A549 (cell line): ENCODE measurements around the gene CHRM5. TPM values are rescaled to one million over a fixed set of nuclear protein-coding genes. Genes with fewer than 3 reads are reported as not detected.

Source experiments
- ATAC-seq, 2 experiments: fragments of 200-7000 bp in 1 of 2; fragments of >200 bp in 1 of 2; cut with Nextera tagmentation in 1 of 2; cut with Tn5 transposase in 1 of 2; 3 replicates each; pipeline versions ENCODE4 v1.8.0 to v1.9.1; 2018 to 2020; ENCODE audit warnings: mild to moderate bottlenecking in 1 of 2, moderate library complexity in 1 of 2
- CTCF ChIA-PET: fragments of 300-600 bp; sonication (Branson Sonifier 250); formaldehyde crosslinking; extraction: SDS; loops from one replicate; lab custom pipeline; 2021; ENCODE audit warnings: antibody characterized with exemption, inconsistent platforms; lab: Yijun Ruan, JAX
- POLR2A ChIA-PET: fragments of 350-600 bp; formaldehyde crosslinking; extraction: SDS; loops from one replicate; lab custom pipeline; 2021; ENCODE audit warnings: antibody characterized with exemption, inconsistent platforms; lab: Yijun Ruan, JAX
- DNase-seq, 2 experiments: peaks; one replicate each; pipeline versions ENCODE4 v3.0.0 to v3.0.0-alpha.2; 2011 to 2016; ENCODE audit warnings: low read depth in 1 of 2, low spot score in 1 of 2
- FAIRE-seq: peaks from 2 replicates; lab custom pipeline; 2011; peaks lifted over from hg19 to GRCh38; lab: Jason Lieb, UNC
- H3K27ac ChIP-seq, 2 experiments: fragments of >200 bp; sonication (Bioruptor Twin); formaldehyde crosslinking; 3 replicates each; pipeline ENCODE4 v1.5.1; 2016 to 2017
- H3K4me1 ChIP-seq: fragments of >200 bp; sonication (Bioruptor Twin); formaldehyde crosslinking; 3 replicates; pipeline ENCODE4 v1.6.1; 2016
- H3K4me2 ChIP-seq: fragments of >200 bp; sonication (Bioruptor Twin); formaldehyde crosslinking; 3 replicates; pipeline ENCODE4 v1.6.1; 2016
- H3K4me3 ChIP-seq: fragments of >200 bp; sonication (Bioruptor Twin); formaldehyde crosslinking; 3 replicates; pipeline ENCODE4 v1.5.1; 2016
- H3K9me3 ChIP-seq: fragments of >200 bp; sonication (Bioruptor Twin); formaldehyde crosslinking; 3 replicates; pipeline ENCODE4 v1.6.1; 2016
- BHLHE40 ChIP-seq: IDR thresholded peaks from 2 replicates; pipeline ENCODE4 v1.6.1; 2012; ENCODE audit warnings: low read depth, low read length, inconsistent platforms
- CHD2 ChIP-seq: fragments of 150-350 bp; IDR thresholded peaks from 2 replicates; pipeline ENCODE4 v1.6.1; 2014; ENCODE audit warnings: low read length; ENCODE audit not compliant: partially characterized antibody
- FOSL2 ChIP-seq, 2 experiments: fragments of 450-650 bp in 1 of 2; fragments of >200 bp in 1 of 2; sonication (Bioruptor Twin) in 1 of 2; formaldehyde crosslinking; IDR thresholded peaks; 2 replicates each; pipeline versions ENCODE4 v1.5.0 to v1.6.1; 2016 to 2020; ENCODE audit warnings: mild to moderate bottlenecking in 1 of 2, moderate library complexity in 1 of 2
- FOXS1 ChIP-seq: fragments of 250-450 bp; sonication (Bioruptor Pico); IDR thresholded peaks from 2 replicates; pipeline ENCODE4 v1.5.0; 2020; ENCODE audit warnings: mild to moderate bottlenecking, moderate library complexity
- GATA3 ChIP-seq: IDR thresholded peaks from 2 replicates; pipeline ENCODE4 v1.6.1; 2012; ENCODE audit warnings: borderline replicate concordance
- JUN ChIP-seq, 2 experiments: fragments of >200 bp; sonication (Bioruptor Twin); formaldehyde crosslinking; IDR thresholded peaks; 2 replicates in 1 of 2; 3 replicates in 1 of 2; pipeline ENCODE4 v1.6.1; 2016 to 2017
- KDM5A ChIP-seq: fragments of 200-600 bp; sonication (generic); IDR thresholded peaks from 2 replicates; pipeline ENCODE4 v1.6.1; 2016; ENCODE audit warnings: antibody characterized with exemption, mild to moderate bottlenecking
- MAZ ChIP-seq: fragments of 150-350 bp; IDR thresholded peaks from 2 replicates; pipeline ENCODE4 v1.6.1; 2014; ENCODE audit warnings: antibody characterized with exemption, low read depth, low read length, borderline replicate concordance
- MYC ChIP-seq: IDR thresholded peaks from 2 replicates; pipeline ENCODE4 v1.6.1; 2012; ENCODE audit warnings: mild to moderate bottlenecking, inconsistent platforms, low read length, improper control_type of control experiment, borderline replicate concordance
- NPAS2 ChIP-seq: fragments of 250-450 bp; sonication (Bioruptor Pico); IDR thresholded peaks from 2 replicates; pipeline ENCODE4 v1.8.0; 2022; ENCODE audit warnings: mild to moderate bottlenecking, moderate library complexity, borderline replicate concordance
- PHF8 ChIP-seq: fragments of 200-600 bp; sonication (generic); IDR thresholded peaks from 2 replicates; pipeline ENCODE4 v1.6.1; 2016; ENCODE audit warnings: low read depth, mild to moderate bottlenecking, antibody characterized with exemption, moderate library complexity, borderline replicate concordance
- POLR2A ChIP-seq: IDR thresholded peaks from 2 replicates; pipeline ENCODE4 v1.6.1; 2012; ENCODE audit warnings: mild to moderate bottlenecking, low read length
- RAD21 ChIP-seq, 2 experiments: fragments of >200 bp in 1 of 2; sonication (Bioruptor Twin) in 1 of 2; formaldehyde crosslinking in 1 of 2; IDR thresholded peaks in 1 of 2; conservative IDR thresholded peaks in 1 of 2; 2 replicates in 1 of 2; 3 replicates in 1 of 2; pipeline ENCODE4 v1.6.1; 2012 to 2018; ENCODE audit warnings: inconsistent platforms in 1 of 2
- TFCP2L1 ChIP-seq: fragments of 250-450 bp; sonication (Bioruptor Pico); IDR thresholded peaks from 2 replicates; pipeline ENCODE4 v1.5.0; 2021; ENCODE audit warnings: mild to moderate bottlenecking
- WGBS: methylation state at CpG from one replicate; pipeline ENCODE4 v1.1.6; 2017; ENCODE audit errors: missing lambda C conversion rate; 5-methylcytosine and 5-hydroxymethylcytosine counted together
- polyA plus RNA-seq, 4 experiments: library from polyadenylated mRNA; depleted of rRNA in 3 of 4; stranded (reverse); fragments of >200 nt; fragmentation: RNase III in 1 of 4; extraction: RNeasy Plus Mini Kit Qiagen cat#74134 plus additional on column Dnase treatment in 1 of 4; gene quantifications; 2 replicates in 3 of 4; 3 replicates in 1 of 4; pipeline ENCODE4 v1.2.3, GENCODE V29; 2011 to 2017
- TF ChIP-seq, protein P1 (sequence below): IDR thresholded peaks from 2 replicates; pipeline ENCODE4 v1.6.1; 2012
- TF ChIP-seq, protein P2 (sequence below): fragments of >200 bp; sonication (Bioruptor Twin); formaldehyde crosslinking; IDR thresholded peaks from 3 replicates; pipeline ENCODE4 v1.6.1; 2016
- TF ChIP-seq, protein P3 (sequence below): fragments of 450-650 bp; IDR thresholded peaks from 2 replicates; pipeline ENCODE4 v1.6.1; 2014; ENCODE audit warnings: antibody characterized with exemption
- TF ChIP-seq, protein P4 (sequence below): fragments of >200 bp; sonication (Bioruptor Twin); formaldehyde crosslinking; IDR thresholded peaks from 2 replicates; pipeline ENCODE4 v1.6.1; 2016
- TF ChIP-seq, protein P5 (sequence below): IDR thresholded peaks from 2 replicates; pipeline ENCODE4 v1.6.1; 2012
- TF ChIP-seq, protein P6 (sequence below): fragments of 150-350 bp; IDR thresholded peaks from 2 replicates; pipeline ENCODE4 v1.6.1; 2014; ENCODE audit warnings: low read depth, mild to moderate bottlenecking, low read length

The CHRM5 gene
- polyA plus RNA-seq, 2 of the 4 experiments (the other 2 are of a cell fraction), result not detected

DNA sequence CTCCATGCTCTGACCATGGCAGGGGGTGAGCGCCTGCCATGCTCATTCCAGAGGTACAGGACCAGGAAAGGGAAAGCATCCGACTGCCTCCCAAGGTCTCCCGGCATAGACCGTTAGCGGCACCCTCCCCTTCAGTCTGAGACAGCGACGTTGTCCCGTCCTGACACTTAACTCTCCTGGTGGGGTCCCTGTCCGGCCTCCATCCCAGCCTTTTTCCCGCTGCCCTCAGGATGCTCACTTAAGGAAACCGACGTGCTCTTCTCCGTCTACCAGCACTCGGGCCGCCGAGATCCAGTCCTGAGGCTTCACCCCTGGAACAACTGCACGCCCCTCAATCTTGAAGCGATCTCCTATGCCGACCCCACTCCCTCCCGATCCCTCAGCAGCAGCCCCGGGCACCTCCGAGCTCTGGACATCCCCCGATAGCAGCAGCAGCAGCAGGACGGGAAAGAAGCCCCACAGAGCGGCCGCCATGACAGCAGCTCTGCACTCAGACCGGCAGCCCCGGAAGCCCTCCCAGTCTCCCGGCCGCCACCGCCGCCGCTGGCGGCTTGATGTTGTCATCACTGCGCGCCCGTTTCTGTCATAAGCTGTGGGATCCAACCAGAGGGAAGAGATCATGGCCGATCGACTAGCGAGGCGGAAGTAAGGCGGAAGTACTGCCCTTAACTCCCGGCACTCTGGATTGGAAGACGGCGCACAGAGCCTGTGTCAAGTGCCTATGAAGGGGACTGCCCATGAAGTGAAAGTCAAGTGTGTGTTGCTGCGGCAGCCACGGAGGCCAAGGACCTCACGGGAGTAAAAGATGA, 133.3 kb downstream of the CHRM5 start, which contains the start of the genes EMC7 and PGBD4:
Gene EMC7 (minus strand): TSS at position 497 of the 809 bp plus-strand sequence. CDS start 23 bp downstream, at position 474.
Gene PGBD4 (plus strand): TSS at position 718 of the 809 bp plus-strand sequence. CDS start 449 bp downstream, outside the sequence.
- POLR2A ChIA-PET, result interaction anchor here (0.6 to 1.6 kb wide), 14 partner anchors 8 to 510 kb away, joined by 3 to 17 read pairs (median 4); partner anchors contain the start of genes EMC4, KATNBL1 and LPCAT4
- peak within 1 kb of the TSS; percentile 68 for H3K4me3 ChIP-seq
- peak; percentile 99 for FAIRE-seq

DNA sequence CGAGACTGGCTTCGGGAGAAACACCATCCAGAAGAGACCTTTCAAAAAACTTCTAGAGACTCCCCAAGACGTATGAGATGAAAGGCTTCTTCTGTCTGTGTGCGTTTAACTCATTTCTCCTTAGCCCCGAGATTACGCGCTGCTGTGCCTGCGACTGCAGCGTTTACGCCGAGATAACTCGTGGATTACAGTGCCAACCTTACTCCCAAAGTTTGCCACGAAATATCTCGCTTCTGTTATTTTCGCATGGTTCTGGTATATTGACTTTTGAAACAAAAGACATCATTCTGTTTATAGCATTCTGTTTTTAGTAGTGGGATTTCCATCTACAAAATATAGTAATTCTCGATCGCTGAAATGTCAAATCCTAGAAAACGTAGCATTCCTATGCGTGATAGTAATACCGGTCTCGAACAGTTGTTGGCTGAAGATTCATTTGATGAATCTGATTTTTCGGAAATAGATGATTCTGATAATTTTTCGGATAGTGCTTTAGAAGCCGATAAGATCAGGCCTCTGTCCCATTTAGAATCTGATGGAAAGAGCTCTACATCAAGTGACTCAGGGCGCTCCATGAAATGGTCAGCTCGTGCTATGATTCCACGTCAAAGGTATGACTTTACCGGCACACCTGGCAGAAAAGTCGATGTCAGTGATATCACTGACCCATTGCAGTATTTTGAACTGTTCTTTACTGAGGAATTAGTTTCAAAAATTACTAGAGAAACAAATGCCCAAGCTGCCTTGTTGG, 134.1 kb downstream of the CHRM5 start:
- Histone ChIP-seq H3K27ac (peak overlapping the region; percentile 85 to 89), H3K4me2 (peak overlapping the region; percentile 90), H3K9me3 (no peaks in the 10 kb centered on the region), H3K4me1 (peaks cover 22% of the 10 kb centered on the region), H3K4me3 (peak overlapping the region; percentile 68)
- no peak for FAIRE-seq
- TF ChIP-seq, protein P1, sequence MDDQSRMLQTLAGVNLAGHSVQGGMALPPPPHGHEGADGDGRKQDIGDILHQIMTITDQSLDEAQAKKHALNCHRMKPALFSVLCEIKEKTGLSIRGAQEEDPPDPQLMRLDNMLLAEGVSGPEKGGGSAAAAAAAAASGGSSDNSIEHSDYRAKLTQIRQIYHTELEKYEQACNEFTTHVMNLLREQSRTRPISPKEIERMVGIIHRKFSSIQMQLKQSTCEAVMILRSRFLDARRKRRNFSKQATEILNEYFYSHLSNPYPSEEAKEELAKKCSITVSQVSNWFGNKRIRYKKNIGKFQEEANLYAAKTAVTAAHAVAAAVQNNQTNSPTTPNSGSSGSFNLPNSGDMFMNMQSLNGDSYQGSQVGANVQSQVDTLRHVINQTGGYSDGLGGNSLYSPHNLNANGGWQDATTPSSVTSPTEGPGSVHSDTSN, result no peak
- TF ChIP-seq, protein P2, sequence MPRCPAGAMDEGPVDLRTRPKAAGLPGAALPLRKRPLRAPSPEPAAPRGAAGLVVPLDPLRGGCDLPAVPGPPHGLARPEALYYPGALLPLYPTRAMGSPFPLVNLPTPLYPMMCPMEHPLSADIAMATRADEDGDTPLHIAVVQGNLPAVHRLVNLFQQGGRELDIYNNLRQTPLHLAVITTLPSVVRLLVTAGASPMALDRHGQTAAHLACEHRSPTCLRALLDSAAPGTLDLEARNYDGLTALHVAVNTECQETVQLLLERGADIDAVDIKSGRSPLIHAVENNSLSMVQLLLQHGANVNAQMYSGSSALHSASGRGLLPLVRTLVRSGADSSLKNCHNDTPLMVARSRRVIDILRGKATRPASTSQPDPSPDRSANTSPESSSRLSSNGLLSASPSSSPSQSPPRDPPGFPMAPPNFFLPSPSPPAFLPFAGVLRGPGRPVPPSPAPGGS, result no peak
- TF ChIP-seq, protein P3, sequence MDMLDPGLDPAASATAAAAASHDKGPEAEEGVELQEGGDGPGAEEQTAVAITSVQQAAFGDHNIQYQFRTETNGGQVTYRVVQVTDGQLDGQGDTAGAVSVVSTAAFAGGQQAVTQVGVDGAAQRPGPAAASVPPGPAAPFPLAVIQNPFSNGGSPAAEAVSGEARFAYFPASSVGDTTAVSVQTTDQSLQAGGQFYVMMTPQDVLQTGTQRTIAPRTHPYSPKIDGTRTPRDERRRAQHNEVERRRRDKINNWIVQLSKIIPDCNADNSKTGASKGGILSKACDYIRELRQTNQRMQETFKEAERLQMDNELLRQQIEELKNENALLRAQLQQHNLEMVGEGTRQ, result no peak
- TF ChIP-seq, protein P4, sequence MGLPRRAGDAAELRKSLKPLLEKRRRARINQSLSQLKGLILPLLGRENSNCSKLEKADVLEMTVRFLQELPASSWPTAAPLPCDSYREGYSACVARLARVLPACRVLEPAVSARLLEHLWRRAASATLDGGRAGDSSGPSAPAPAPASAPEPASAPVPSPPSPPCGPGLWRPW, result no peak
- TF ChIP-seq FOSL2 (IDR thresholded peaks at IDR 0.05) (no peak), FOSL2 (CRISPR knock-in tag; IDR thresholded peaks at IDR 0.05) (no peak), FOXS1 (CRISPR knock-in tag) (no peak), NPAS2 (CRISPR knock-in tag) (no peak), JUN (IDR thresholded peaks at IDR 0.05) (0 out of 5 replicates have a peak, but pooled peaks of 1 of the 2 experiments have one; percentile 8)
- ChIA-PET POLR2A (interaction anchor here (0.7 to 1.6 kb wide), 12 partner anchors 8 to 413 kb away, joined by 3 to 17 read pairs (median 4); partner anchors contain the start of genes EMC4, KATNBL1 and LPCAT4), CTCF (interaction anchor here (0.7 to 4.7 kb wide), 7 partner anchors 8 to 241 kb away, joined by 3 to 23 read pairs (median 3); partner anchors contain the start of gene KATNBL1)
- DNase-seq, result no peak
- ATAC-seq, result no peak; a peak in 1 of 6 replicates
- WGBS, result 31% methylated on average over 29 of the region's 29 CpGs

More for the DNA sequence above, 133.3 kb downstream of the CHRM5 start, which contains the start of the genes EMC7 and PGBD4:
- peak; percentile 97 to 100 for DNase-seq
- H3K27ac ChIP-seq, result peak within 1 kb of the TSS; percentile 85 to 89
- peak; percentile 99 to 100 for ATAC-seq
- H3K9me3 ChIP-seq, result no peaks in the 10 kb centered on the region
- WGBS, result under 1% methylated on average over 40 of the region's 48 CpGs
- TF ChIP-seq, protein P2, result no peak; the same call in none of the 3 replicates
- TF ChIP-seq RAD21 (conservative IDR thresholded peaks at IDR 0.05 in 1 of 2, IDR thresholded peaks at IDR 0.05 in 1 of 2) (no peak), GATA3 (peak; percentile 23; the same call in 1 of the 2 replicates), MYC (peak; percentile 91), JUN (IDR thresholded peaks at IDR 0.05) (peak; percentile 87 to 96), KDM5A (peak; percentile 88), POLR2A (peak; percentile 86), PHF8 (peak; percentile 83), BHLHE40 (no peak), MAZ (no peak), FOSL2 (IDR thresholded peaks at IDR 0.05) (no peak), FOSL2 (CRISPR knock-in tag; IDR thresholded peaks at IDR 0.05) (0 out of 2 replicates have a peak, but pooled peaks have one; percentile 12), TFCP2L1 (no peak), CHD2 (no peak)
- TF ChIP-seq, protein P3, result 0 out of 2 replicates have a peak, but pooled peaks have one; percentile 19
- TF ChIP-seq, protein P5, sequence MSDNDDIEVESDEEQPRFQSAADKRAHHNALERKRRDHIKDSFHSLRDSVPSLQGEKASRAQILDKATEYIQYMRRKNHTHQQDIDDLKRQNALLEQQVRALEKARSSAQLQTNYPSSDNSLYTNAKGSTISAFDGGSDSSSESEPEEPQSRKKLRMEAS, result peak; percentile 96
- TF ChIP-seq, protein P6, sequence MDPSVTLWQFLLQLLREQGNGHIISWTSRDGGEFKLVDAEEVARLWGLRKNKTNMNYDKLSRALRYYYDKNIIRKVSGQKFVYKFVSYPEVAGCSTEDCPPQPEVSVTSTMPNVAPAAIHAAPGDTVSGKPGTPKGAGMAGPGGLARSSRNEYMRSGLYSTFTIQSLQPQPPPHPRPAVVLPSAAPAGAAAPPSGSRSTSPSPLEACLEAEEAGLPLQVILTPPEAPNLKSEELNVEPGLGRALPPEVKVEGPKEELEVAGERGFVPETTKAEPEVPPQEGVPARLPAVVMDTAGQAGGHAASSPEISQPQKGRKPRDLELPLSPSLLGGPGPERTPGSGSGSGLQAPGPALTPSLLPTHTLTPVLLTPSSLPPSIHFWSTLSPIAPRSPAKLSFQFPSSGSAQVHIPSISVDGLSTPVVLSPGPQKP, result peak; percentile 65; the same call in 1 of the 2 replicates
- H3K4me1 ChIP-seq, result peaks cover 22% of the 10 kb centered on the region
- H3K4me2 ChIP-seq, result peak within 1 kb of the TSS; percentile 90
- CTCF ChIA-PET, result interaction anchor here (0.7 to 4.7 kb wide), 4 partner anchors 9 to 501 kb away, joined by 3 to 23 read pairs (median 14); partner anchors contain the start of gene KATNBL1
